A549 (cell line): ENCODE data around the gene CCDC106.

ENCODE experiments used
- TF ChIP-seq, protein P1 (sequence below): fragments of >200 bp; sonication (Bioruptor Twin); formaldehyde crosslinking; IDR thresholded peaks from 3 replicates; pipeline ENCODE4 v1.5.1; 2016
- TF ChIP-seq, protein P2 (sequence below): IDR thresholded peaks from 2 replicates; pipeline ENCODE4 v1.6.1; 2012

- TF ChIP-seq, protein P1, sequence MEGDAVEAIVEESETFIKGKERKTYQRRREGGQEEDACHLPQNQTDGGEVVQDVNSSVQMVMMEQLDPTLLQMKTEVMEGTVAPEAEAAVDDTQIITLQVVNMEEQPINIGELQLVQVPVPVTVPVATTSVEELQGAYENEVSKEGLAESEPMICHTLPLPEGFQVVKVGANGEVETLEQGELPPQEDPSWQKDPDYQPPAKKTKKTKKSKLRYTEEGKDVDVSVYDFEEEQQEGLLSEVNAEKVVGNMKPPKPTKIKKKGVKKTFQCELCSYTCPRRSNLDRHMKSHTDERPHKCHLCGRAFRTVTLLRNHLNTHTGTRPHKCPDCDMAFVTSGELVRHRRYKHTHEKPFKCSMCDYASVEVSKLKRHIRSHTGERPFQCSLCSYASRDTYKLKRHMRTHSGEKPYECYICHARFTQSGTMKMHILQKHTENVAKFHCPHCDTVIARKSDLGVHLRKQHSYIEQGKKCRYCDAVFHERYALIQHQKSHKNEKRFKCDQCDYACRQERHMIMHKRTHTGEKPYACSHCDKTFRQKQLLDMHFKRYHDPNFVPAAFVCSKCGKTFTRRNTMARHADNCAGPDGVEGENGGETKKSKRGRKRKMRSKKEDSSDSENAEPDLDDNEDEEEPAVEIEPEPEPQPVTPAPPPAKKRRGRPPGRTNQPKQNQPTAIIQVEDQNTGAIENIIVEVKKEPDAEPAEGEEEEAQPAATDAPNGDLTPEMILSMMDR, result no peak
- TF ChIP-seq, protein P2, sequence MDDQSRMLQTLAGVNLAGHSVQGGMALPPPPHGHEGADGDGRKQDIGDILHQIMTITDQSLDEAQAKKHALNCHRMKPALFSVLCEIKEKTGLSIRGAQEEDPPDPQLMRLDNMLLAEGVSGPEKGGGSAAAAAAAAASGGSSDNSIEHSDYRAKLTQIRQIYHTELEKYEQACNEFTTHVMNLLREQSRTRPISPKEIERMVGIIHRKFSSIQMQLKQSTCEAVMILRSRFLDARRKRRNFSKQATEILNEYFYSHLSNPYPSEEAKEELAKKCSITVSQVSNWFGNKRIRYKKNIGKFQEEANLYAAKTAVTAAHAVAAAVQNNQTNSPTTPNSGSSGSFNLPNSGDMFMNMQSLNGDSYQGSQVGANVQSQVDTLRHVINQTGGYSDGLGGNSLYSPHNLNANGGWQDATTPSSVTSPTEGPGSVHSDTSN, result no peak
These were observed 19.5 kb downstream of the CCDC106 start for GRCh38 chr19:55667511-55667910.
